OCI-LY3 (cell line): ENCODE results near the gene THAP12.

ENCODE experiments used
- EZH2phosphoT487 ChIP-seq: fragments of 200-600 bp; shearing (Covaris generic); IDR thresholded peaks from 2 replicates; pipeline ENCODE4 v1.6.1; 2018; ENCODE audit warnings: antibody characterized with exemption, mixed run types, low read depth
- TF ChIP-seq, protein P1 (sequence below): fragments of 200-600, 300-600 bp; sonication (generic); IDR thresholded peaks from 2 replicates; pipeline ENCODE4 v1.5.1; 2014; ENCODE audit warnings: antibody characterized with exemption, low read length, low read depth

DNA sequence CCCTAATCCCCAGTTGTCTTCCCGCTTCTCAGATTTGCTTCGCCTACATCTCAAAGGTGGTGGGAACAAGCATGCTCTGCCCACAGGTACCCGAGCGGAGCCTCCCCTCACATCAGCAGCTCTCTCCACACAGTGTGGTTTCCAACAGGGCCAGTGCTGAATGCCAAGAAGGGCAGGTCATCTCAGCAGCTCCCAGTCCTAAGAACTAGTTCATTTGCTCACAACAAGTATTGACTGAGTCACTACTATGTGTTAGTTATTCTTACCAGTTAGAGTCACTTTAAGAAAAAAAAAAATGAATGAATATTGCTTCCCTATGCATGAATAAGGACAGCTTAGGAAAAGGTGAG, 66.2 kb downstream of the THAP12 start:
- TF ChIP-seq, protein P1, sequence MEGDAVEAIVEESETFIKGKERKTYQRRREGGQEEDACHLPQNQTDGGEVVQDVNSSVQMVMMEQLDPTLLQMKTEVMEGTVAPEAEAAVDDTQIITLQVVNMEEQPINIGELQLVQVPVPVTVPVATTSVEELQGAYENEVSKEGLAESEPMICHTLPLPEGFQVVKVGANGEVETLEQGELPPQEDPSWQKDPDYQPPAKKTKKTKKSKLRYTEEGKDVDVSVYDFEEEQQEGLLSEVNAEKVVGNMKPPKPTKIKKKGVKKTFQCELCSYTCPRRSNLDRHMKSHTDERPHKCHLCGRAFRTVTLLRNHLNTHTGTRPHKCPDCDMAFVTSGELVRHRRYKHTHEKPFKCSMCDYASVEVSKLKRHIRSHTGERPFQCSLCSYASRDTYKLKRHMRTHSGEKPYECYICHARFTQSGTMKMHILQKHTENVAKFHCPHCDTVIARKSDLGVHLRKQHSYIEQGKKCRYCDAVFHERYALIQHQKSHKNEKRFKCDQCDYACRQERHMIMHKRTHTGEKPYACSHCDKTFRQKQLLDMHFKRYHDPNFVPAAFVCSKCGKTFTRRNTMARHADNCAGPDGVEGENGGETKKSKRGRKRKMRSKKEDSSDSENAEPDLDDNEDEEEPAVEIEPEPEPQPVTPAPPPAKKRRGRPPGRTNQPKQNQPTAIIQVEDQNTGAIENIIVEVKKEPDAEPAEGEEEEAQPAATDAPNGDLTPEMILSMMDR, result no peak
- no peak for TF ChIP-seq EZH2phosphoT487
